Osteoblast (primary cell): ENCODE measurements around the gene OR2Y1. TPM values are rescaled to one million over a fixed set of nuclear protein-coding genes. Genes with fewer than 3 reads are reported as not detected.
"Not testable (repeated sequence)": the region's sequence is repeated elsewhere in the genome, so short reads cannot be mapped to it uniquely, and the experiment has no call there.

Experiments used
- DNase-seq: peaks from one replicate; pipeline ENCODE4 v3.0.0; 2011; ENCODE audit warnings: low spot score, mixed read lengths; ENCODE audit not compliant: insufficient read length; ENCODE audit errors: missing footprints
- H2AFZ ChIP-seq: 2 replicates; pipeline ENCODE4 v1.6.0; 2011; ENCODE audit warnings: mild to moderate bottlenecking, low read length
- H3K27ac ChIP-seq: 2 replicates; pipeline ENCODE4 v1.5.1; 2011; ENCODE audit warnings: mild to moderate bottlenecking, low read depth, low read length, moderate library complexity
- H3K27me3 ChIP-seq: 2 replicates; pipeline ENCODE4 v1.6.0; 2012; ENCODE audit warnings: mild to moderate bottlenecking, control low read depth, inconsistent platforms, low read length, moderate library complexity; ENCODE audit not compliant: insufficient read depth
- H3K36me3 ChIP-seq: 2 replicates; pipeline ENCODE4 v1.5.1; 2011; ENCODE audit warnings: mild to moderate bottlenecking, low read length, control low read depth, moderate library complexity; ENCODE audit not compliant: insufficient read depth
- H3K4me1 ChIP-seq: 2 replicates; pipeline ENCODE4 v1.5.1; 2011; ENCODE audit warnings: mild to moderate bottlenecking, low read length, control low read depth, moderate library complexity; ENCODE audit not compliant: insufficient read depth
- H3K4me2 ChIP-seq: 2 replicates; pipeline ENCODE4 v1.6.0; 2011; ENCODE audit warnings: mild to moderate bottlenecking, low read length; ENCODE audit not compliant: insufficient read depth
- H3K4me3 ChIP-seq: fragments of 200-600 bp; sonication (generic); 3 replicates; pipeline ENCODE4 v1.5.1; 2012; ENCODE audit warnings: mild to moderate bottlenecking, low read length, inconsistent platforms; ENCODE audit not compliant: insufficient read depth
- H3K79me2 ChIP-seq: 2 replicates; pipeline ENCODE4 v1.6.0; 2012; ENCODE audit warnings: mild to moderate bottlenecking, low read length, control low read depth, inconsistent platforms; ENCODE audit not compliant: insufficient read depth
- H3K9me3 ChIP-seq: 2 replicates; pipeline ENCODE4 v1.5.1; 2011; ENCODE audit warnings: low read depth, low read length, control low read depth
- H4K20me1 ChIP-seq: 2 replicates; pipeline ENCODE4 v1.6.0; 2012; ENCODE audit warnings: mild to moderate bottlenecking, low read length, control low read depth; ENCODE audit not compliant: insufficient read depth
- total RNA-seq: library from RNA; depleted of rRNA; stranded (reverse); fragments of >200 nt; gene quantifications from 2 replicates; pipeline ENCODE4 v1.2.3, GENCODE V29; 2012
- TF ChIP-seq, protein P1 (sequence below): IDR thresholded peaks from 2 replicates; pipeline ENCODE4 v1.5.1; 2011; ENCODE audit warnings: mild to moderate bottlenecking, low read depth, low read length, moderate library complexity; ENCODE audit errors: extremely low read depth

Gene OR2Y1
- total RNA-seq, 1 donor: not detected

DNA sequence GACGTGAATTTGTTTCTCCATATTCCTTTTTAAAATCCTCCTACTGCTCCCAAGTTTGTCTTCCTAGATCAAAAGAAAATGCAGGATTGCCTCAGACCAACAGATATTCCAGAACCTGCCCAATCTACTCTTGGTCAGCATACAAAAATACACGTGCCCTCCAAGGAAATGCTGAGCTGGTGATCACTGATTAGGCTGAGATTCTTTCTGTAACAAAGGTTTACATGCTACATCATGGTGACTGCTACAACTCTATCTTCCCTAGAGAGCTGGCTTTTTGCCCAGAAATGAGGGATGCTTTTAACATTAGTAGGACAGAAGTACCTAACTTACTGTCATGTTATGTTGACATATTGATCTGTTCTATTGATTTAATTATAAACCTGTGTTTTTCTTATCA is 35.5 kb downstream of the OR2Y1 start:
- Histone ChIP-seq H3K9me3 (no peaks in the 10 kb centered on the region), H2AFZ (no peak overlapping the region), H4K20me1 (no peaks in the 10 kb centered on the region), H3K27me3 (no peaks in the 10 kb centered on the region), H3K27ac (no peak overlapping the region), H3K4me1 (no peaks in the 10 kb centered on the region), H3K4me2 (no peak overlapping the region), H3K79me2 (no peaks in the 10 kb centered on the region), H3K4me3 (no peak overlapping the region), H3K36me3 (no peaks in the 10 kb centered on the region)
- no peak for DNase-seq
- TF ChIP-seq, protein P1, sequence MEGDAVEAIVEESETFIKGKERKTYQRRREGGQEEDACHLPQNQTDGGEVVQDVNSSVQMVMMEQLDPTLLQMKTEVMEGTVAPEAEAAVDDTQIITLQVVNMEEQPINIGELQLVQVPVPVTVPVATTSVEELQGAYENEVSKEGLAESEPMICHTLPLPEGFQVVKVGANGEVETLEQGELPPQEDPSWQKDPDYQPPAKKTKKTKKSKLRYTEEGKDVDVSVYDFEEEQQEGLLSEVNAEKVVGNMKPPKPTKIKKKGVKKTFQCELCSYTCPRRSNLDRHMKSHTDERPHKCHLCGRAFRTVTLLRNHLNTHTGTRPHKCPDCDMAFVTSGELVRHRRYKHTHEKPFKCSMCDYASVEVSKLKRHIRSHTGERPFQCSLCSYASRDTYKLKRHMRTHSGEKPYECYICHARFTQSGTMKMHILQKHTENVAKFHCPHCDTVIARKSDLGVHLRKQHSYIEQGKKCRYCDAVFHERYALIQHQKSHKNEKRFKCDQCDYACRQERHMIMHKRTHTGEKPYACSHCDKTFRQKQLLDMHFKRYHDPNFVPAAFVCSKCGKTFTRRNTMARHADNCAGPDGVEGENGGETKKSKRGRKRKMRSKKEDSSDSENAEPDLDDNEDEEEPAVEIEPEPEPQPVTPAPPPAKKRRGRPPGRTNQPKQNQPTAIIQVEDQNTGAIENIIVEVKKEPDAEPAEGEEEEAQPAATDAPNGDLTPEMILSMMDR: no peak

- Histone ChIP-seq H3K4me1 (no peaks in the 10 kb centered on the region), H3K27ac (no peak overlapping the region), H3K4me2 (no peak overlapping the region), H4K20me1 (no peaks in the 10 kb centered on the region), H3K27me3 (no peaks in the 10 kb centered on the region), H3K4me3 (no peak overlapping the region), H2AFZ (no peak overlapping the region), H3K9me3 (no peaks in the 10 kb centered on the region), H3K79me2 (no peaks in the 10 kb centered on the region), H3K36me3 (no peaks in the 10 kb centered on the region)
- TF ChIP-seq, protein P1: no peak
- DNase-seq: no peak
Measured at GRCh38 chr5:180703912-180704311, 35.9 kb downstream of the OR2Y1 start.

DNA sequence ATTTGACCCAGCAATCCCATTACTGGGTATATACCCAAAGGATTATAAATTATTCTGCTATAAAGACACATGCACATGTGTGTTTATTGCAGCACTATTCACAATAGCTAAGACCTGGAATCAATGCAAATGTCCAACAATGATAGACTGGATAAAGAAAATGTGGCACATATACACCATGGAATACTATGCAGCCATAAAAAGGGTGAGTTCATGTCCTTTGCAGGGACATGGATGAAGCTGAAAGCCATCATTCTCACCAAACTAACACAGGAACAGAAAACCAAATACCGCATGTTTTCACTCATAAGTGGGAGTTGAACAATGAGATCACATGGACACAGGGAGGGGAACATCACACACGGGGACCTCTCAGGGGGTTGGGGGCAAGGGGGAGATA is 36.5 kb downstream of the OR2Y1 start:
- not testable (repeated sequence) for H3K27ac ChIP-seq, H3K4me1 ChIP-seq, H2AFZ ChIP-seq, H3K27me3 ChIP-seq, H3K4me2 ChIP-seq, H3K36me3 ChIP-seq, H3K79me2 ChIP-seq, H3K4me3 ChIP-seq, H4K20me1 ChIP-seq, H3K9me3 ChIP-seq, DNase-seq

DNA sequence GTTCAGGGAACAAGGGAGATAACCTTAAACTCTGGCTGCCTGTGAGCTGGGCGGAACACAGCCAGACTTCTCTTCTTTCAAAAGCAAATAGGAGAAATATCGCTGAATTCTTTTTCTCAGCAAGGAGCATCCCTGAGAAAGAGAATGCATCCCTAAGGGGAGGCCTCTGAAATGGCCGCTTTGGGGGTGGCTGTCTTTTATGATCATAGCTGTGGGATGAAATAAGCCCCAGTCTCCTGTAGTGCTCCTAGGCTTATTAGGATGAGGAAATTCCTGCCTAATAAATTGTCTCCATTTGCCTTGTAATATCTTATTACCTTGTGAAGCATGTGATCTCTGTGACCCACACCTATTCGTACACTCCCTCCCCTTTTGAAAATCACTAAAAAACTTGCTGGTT is 39.4 kb downstream of the OR2Y1 start:
- DNase-seq, H3K4me2 ChIP-seq, H3K27me3 ChIP-seq, H3K4me1 ChIP-seq, H3K79me2 ChIP-seq, H3K9me3 ChIP-seq, H3K27ac ChIP-seq, H2AFZ ChIP-seq, H3K36me3 ChIP-seq, H4K20me1 ChIP-seq, H3K4me3 ChIP-seq: not testable (repeated sequence)

DNA sequence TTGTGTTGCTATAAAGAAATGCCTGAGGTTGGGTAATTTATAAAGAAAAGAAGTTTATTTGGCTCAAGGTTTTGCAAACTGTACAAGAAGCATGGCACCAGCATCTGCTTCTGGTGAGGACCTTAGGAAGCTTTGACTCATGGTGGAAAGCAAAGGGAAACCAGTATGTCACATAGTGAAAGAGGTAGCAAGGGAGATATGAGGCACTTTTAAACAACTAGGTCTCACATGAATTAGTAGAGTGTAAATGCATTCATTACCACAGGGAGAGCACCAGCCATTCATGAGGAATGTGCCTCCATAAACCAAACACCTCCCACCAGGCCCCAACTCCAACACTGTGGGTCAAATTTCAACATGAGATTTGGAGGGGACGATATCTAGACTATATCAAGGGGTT is 40.8 kb downstream of the OR2Y1 start:
- Histone ChIP-seq H3K36me3 (no peaks in the 10 kb centered on the region), H3K4me2 (no peak overlapping the region), H4K20me1 (no peaks in the 10 kb centered on the region), H3K4me1 (no peaks in the 10 kb centered on the region), H2AFZ (no peak overlapping the region), H3K79me2 (no peaks in the 10 kb centered on the region), H3K27me3 (no peaks in the 10 kb centered on the region), H3K27ac (no peak overlapping the region), H3K9me3 (peaks cover 4% of the 10 kb centered on the region), H3K4me3 (no peak overlapping the region)
- TF ChIP-seq, protein P1: no peak
- no peak for DNase-seq
